ENCODE measurements around the gene SLC25A13. TPM values are rescaled to one million over a fixed set of nuclear protein-coding genes. Genes with fewer than 3 reads are reported as not detected.

Gene SLC25A13
- total and polyA plus RNA-seq, 2 donors (not counting 1 experiment from before 2014, with no cell fraction given) = 6.9 to 12.0 TPM

GRCh38 chr7:96205665-96206064 is 116.2 kb downstream of the SLC25A13 start:
- Histone ChIP-seq H3K27me3 (ENCODE audit: control insufficient read depth, insufficient read depth, low read length) (no peaks in the 10 kb centered on the region), H3K27ac (ENCODE audit: insufficient read depth, low read length) (no peak overlapping the region), H2AFZ (ENCODE audit: low read length) (no peak overlapping the region), H3K4me2 (ENCODE audit: extremely low read depth, insufficient read depth, low read length) (no peak overlapping the region), H3K9ac (ENCODE audit: insufficient read depth, low read length) (no peak overlapping the region), H4K20me1 (ENCODE audit: control insufficient read depth, extremely low read depth, insufficient read depth, low read length) (no peaks in the 10 kb centered on the region), H3K79me2 (ENCODE audit: control insufficient read depth, insufficient read depth, low read length) (no peaks in the 10 kb centered on the region), H3K36me3 (ENCODE audit: control insufficient read depth, insufficient read depth, low read length) (no peaks in the 10 kb centered on the region), H3K4me3 (replicated peaks in 1 of 4; ENCODE audit: control extremely low read depth in 1 of 4, insufficient read depth in 1 of 4, low read depth in 3 of 4, low read length in 4 of 4) (no peak overlapping the region), H3K4me1 (ENCODE audit: control insufficient read depth, extremely low read depth, insufficient read depth, low read length) (no peaks in the 10 kb centered on the region), H3K9me3 (ENCODE audit: control insufficient read depth, insufficient read depth, low read depth, low read length) (no peaks in the 10 kb centered on the region)
- TF ChIP-seq CTCF (conservative IDR thresholded peaks at IDR 0.05 in 1 of 2, IDR thresholded peaks at IDR 0.05 in 1 of 2; ENCODE audit: low read depth in 1 of 2, low read length in 2 of 2) = no peak
- TF ChIP-seq EZH2 (IDR thresholded peaks at IDR 0.05; ENCODE audit: low read length, missing control alignments) = no peak
- no peak for DNase-seq (ENCODE audit: low read depth in 2 of 2)

GRCh38 chr7:96204601-96205000 is 117.3 kb downstream of the SLC25A13 start:
- Histone ChIP-seq H3K4me2 (ENCODE audit: extremely low read depth, insufficient read depth, low read length) (no peak overlapping the region), H3K36me3 (ENCODE audit: control insufficient read depth, insufficient read depth, low read length) (no peaks in the 10 kb centered on the region), H3K9ac (ENCODE audit: insufficient read depth, low read length) (no peak overlapping the region), H3K4me1 (ENCODE audit: control insufficient read depth, extremely low read depth, insufficient read depth, low read length) (no peaks in the 10 kb centered on the region), H3K27me3 (ENCODE audit: control insufficient read depth, insufficient read depth, low read length) (no peaks in the 10 kb centered on the region), H4K20me1 (ENCODE audit: control insufficient read depth, extremely low read depth, insufficient read depth, low read length) (no peaks in the 10 kb centered on the region), H3K27ac (ENCODE audit: insufficient read depth, low read length) (no peak overlapping the region), H3K4me3 (replicated peaks in 1 of 4; ENCODE audit: control extremely low read depth in 1 of 4, insufficient read depth in 1 of 4, low read depth in 3 of 4, low read length in 4 of 4) (no peak overlapping the region), H3K9me3 (ENCODE audit: control insufficient read depth, insufficient read depth, low read depth, low read length) (no peaks in the 10 kb centered on the region), H3K79me2 (ENCODE audit: control insufficient read depth, insufficient read depth, low read length) (no peaks in the 10 kb centered on the region), H2AFZ (ENCODE audit: low read length) (no peak overlapping the region)
- TF ChIP-seq CTCF (conservative IDR thresholded peaks at IDR 0.05 in 1 of 2, IDR thresholded peaks at IDR 0.05 in 1 of 2; ENCODE audit: low read depth in 1 of 2, low read length in 2 of 2) (no peak), EZH2 (IDR thresholded peaks at IDR 0.05; ENCODE audit: low read length, missing control alignments) (no peak)
- no peak for DNase-seq (ENCODE audit: low read depth in 2 of 2)

- Histone ChIP-seq H2AFZ (ENCODE audit: low read length) (no peak overlapping the region), H3K4me1 (ENCODE audit: control insufficient read depth, extremely low read depth, insufficient read depth, low read length) (no peaks in the 10 kb centered on the region), H3K9ac (ENCODE audit: insufficient read depth, low read length) (no peak overlapping the region), H4K20me1 (ENCODE audit: control insufficient read depth, extremely low read depth, insufficient read depth, low read length) (no peaks in the 10 kb centered on the region), H3K79me2 (ENCODE audit: control insufficient read depth, insufficient read depth, low read length) (no peaks in the 10 kb centered on the region), H3K27me3 (ENCODE audit: control insufficient read depth, insufficient read depth, low read length) (no peaks in the 10 kb centered on the region), H3K27ac (ENCODE audit: insufficient read depth, low read length) (no peak overlapping the region), H3K4me3 (replicated peaks in 1 of 4; ENCODE audit: control extremely low read depth in 1 of 4, insufficient read depth in 1 of 4, low read depth in 3 of 4, low read length in 4 of 4) (no peak overlapping the region), H3K4me2 (ENCODE audit: extremely low read depth, insufficient read depth, low read length) (no peak overlapping the region), H3K36me3 (ENCODE audit: control insufficient read depth, insufficient read depth, low read length) (no peaks in the 10 kb centered on the region), H3K9me3 (ENCODE audit: control insufficient read depth, insufficient read depth, low read depth, low read length) (no peaks in the 10 kb centered on the region)
- no peak for DNase-seq (ENCODE audit: low read depth in 2 of 2)
- TF ChIP-seq CTCF (conservative IDR thresholded peaks at IDR 0.05 in 1 of 2, IDR thresholded peaks at IDR 0.05 in 1 of 2; ENCODE audit: low read depth in 1 of 2, low read length in 2 of 2) = no peak
- no peak for TF ChIP-seq EZH2 (IDR thresholded peaks at IDR 0.05; ENCODE audit: low read length, missing control alignments)
These were observed 118.1 kb downstream of the SLC25A13 start for GRCh38 chr7:96203786-96204185.
